ENCODE data around the gene KCNIP1. TPM values are rescaled to one million over a fixed set of nuclear protein-coding genes. Genes with fewer than 3 reads are reported as not detected.

The KCNIP1 gene
- total RNA-seq, 2 donors from 2014 or later = not detected

DNA sequence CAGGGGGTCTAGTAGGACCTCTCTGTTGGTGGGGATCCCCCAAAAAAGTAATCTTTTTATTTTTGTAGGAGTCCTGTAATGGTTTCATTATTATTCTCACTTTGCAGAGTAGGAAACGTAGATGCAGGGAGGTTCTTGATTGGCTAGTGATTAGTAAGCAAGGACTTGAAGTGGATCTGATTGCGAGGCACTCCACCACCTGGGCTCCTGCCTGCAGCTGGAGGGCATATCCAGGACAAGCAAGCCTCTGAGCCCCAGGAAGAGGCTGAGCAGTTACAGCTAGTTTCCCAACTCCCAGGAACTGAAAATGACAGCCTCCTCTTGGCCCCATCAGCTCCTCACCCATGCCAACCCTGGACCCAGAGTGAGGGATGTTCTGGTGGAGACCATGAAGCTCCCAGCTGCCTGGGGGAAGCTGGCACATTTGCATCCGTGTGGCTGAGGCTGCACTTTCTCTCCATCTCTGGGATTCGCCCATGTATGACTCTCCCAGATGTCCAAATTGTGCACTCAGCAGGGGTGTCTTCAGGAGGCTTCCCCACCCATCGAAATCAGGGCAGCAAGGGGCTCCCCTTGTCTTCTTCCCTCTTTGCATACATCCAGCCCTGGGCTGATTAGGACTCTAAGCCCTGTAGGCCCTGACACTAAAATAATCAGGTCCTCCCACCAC lies 10.2 kb downstream of the KCNIP1 start:
- H3K4me3 Mint-ChIP-seq = no peak overlapping the region
- TF ChIP-seq, protein P1, sequence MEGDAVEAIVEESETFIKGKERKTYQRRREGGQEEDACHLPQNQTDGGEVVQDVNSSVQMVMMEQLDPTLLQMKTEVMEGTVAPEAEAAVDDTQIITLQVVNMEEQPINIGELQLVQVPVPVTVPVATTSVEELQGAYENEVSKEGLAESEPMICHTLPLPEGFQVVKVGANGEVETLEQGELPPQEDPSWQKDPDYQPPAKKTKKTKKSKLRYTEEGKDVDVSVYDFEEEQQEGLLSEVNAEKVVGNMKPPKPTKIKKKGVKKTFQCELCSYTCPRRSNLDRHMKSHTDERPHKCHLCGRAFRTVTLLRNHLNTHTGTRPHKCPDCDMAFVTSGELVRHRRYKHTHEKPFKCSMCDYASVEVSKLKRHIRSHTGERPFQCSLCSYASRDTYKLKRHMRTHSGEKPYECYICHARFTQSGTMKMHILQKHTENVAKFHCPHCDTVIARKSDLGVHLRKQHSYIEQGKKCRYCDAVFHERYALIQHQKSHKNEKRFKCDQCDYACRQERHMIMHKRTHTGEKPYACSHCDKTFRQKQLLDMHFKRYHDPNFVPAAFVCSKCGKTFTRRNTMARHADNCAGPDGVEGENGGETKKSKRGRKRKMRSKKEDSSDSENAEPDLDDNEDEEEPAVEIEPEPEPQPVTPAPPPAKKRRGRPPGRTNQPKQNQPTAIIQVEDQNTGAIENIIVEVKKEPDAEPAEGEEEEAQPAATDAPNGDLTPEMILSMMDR (conservative IDR thresholded peaks at IDR 0.05) = no peak
- Histone ChIP-seq H3K4me3 (ENCODE audit: low read length) (no peak overlapping the region), H3K4me1 (ENCODE audit: control insufficient read depth, insufficient read depth, low read length) (no peaks in the 10 kb centered on the region), H3K9me3 (ENCODE audit: control insufficient read depth, low read length) (no peaks in the 10 kb centered on the region), H3K9ac (ENCODE audit: extremely low read depth, low read length, poor library complexity, severe bottlenecking) (no peak overlapping the region), H3K27me3 (ENCODE audit: control insufficient read depth, insufficient read depth, low read length, poor library complexity, severe bottlenecking) (peaks cover 17% of the 10 kb centered on the region), H3K36me3 (ENCODE audit: control insufficient read depth, insufficient read depth, low read length) (no peaks in the 10 kb centered on the region), H3K27ac (ENCODE audit: low read depth, low read length) (no peak overlapping the region)
- no peak overlapping the region for H3K27ac Mint-ChIP-seq
- no peak for DNase-seq
- no peaks in the 10 kb centered on the region for H3K4me1 Mint-ChIP-seq
- 86 to 98% methylated on average over 5 of the region's 5 CpGs for WGBS, 2 experiments (ENCODE audit: insufficient coverage in 1 of 2, insufficient read length in 1 of 2)
- no peaks in the 10 kb centered on the region for H3K36me3 Mint-ChIP-seq (ENCODE audit: low read depth)
- no peaks in the 10 kb centered on the region for H3K9me3 Mint-ChIP-seq
- H3K27me3 Mint-ChIP-seq (ENCODE audit: insufficient read depth) = peaks cover under 1% of the 10 kb centered on the region

DNA sequence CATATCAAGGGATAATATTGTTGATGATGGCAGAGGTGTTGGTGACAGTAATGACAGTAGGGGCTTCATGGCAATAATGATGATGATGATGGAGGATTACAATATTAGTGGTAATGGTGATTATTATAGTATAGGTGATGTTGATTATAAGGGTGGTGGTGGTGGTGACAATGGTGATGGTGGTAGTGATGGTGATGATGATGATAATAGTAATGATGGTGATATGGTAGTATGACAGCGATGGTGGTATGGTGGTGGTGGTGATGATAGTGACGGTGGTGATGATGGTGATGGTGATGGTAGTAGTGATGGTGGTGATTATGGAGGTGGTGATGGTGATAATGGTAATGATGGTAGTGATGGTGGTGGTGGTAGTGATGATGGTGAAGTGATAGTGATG lies 13.6 kb downstream of the KCNIP1 start:
- Histone ChIP-seq H3K9ac (ENCODE audit: extremely low read depth, low read length, poor library complexity, severe bottlenecking) (no peak overlapping the region), H3K4me3 (ENCODE audit: low read length) (no peak overlapping the region), H3K9me3 (ENCODE audit: control insufficient read depth, low read length) (no peaks in the 10 kb centered on the region), H3K4me1 (ENCODE audit: control insufficient read depth, insufficient read depth, low read length) (no peaks in the 10 kb centered on the region), H3K36me3 (ENCODE audit: control insufficient read depth, insufficient read depth, low read length) (no peaks in the 10 kb centered on the region), H3K27ac (ENCODE audit: low read depth, low read length) (no peak overlapping the region), H3K27me3 (ENCODE audit: control insufficient read depth, insufficient read depth, low read length, poor library complexity, severe bottlenecking) (peaks cover 24% of the 10 kb centered on the region)
- Mint-ChIP-seq H3K4me3 (no peak overlapping the region), H3K27ac (no peak overlapping the region), H3K9me3 (no peaks in the 10 kb centered on the region), H3K27me3 (ENCODE audit: insufficient read depth) (peaks cover 8% of the 10 kb centered on the region), H3K4me1 (no peaks in the 10 kb centered on the region), H3K36me3 (ENCODE audit: low read depth) (no peaks in the 10 kb centered on the region)
- no peak for DNase-seq
- WGBS, 2 experiments (ENCODE audit: insufficient coverage in 1 of 2, insufficient read length in 1 of 2) = 85 to 91% methylated on average over 2 of the region's 2 CpGs
- TF ChIP-seq, protein P1 (conservative IDR thresholded peaks at IDR 0.05) = no peak

DNA sequence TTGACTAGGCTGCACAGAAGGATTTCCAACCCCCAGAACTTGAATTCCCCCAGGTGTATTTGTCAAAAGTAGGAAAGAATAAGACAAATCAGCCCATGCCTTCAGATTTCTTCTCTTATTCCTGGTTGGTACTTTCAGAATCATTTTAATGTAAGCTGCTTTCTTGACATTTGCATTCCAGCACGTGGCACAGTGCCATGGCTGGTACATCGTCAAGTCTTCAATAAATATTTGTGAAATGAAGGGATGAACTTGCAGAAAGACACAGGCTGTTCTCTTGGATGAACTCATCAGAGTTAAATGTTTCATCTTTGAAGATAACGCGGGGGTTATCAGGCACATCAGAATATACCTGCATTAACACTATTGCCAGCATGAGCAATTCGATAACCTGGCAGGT lies 14.5 kb downstream of the KCNIP1 start:
- no peak overlapping the region for H3K4me3 Mint-ChIP-seq
- peaks cover 8% of the 10 kb centered on the region for H3K27me3 Mint-ChIP-seq (ENCODE audit: insufficient read depth)
- H3K36me3 Mint-ChIP-seq (ENCODE audit: low read depth) = no peaks in the 10 kb centered on the region
- H3K27me3 ChIP-seq (ENCODE audit: control insufficient read depth, insufficient read depth, low read length, poor library complexity, severe bottlenecking) = peaks cover 24% of the 10 kb centered on the region
- no peak for DNase-seq
- no peaks in the 10 kb centered on the region for H3K4me1 ChIP-seq (ENCODE audit: control insufficient read depth, insufficient read depth, low read length)
- no peak overlapping the region for H3K4me3 ChIP-seq (ENCODE audit: low read length)
- H3K27ac ChIP-seq (ENCODE audit: low read depth, low read length) = no peak overlapping the region
- H3K9me3 ChIP-seq (ENCODE audit: control insufficient read depth, low read length) = no peaks in the 10 kb centered on the region
- WGBS, 2 experiments (ENCODE audit: insufficient coverage in 1 of 2, insufficient read length in 1 of 2) = 89 to 93% methylated on average over 4 to 5 of the region's 5 CpGs
- H3K9me3 Mint-ChIP-seq = no peaks in the 10 kb centered on the region
- no peak overlapping the region for H3K9ac ChIP-seq (ENCODE audit: extremely low read depth, low read length, poor library complexity, severe bottlenecking)
- H3K27ac Mint-ChIP-seq = no peak overlapping the region
- no peaks in the 10 kb centered on the region for H3K36me3 ChIP-seq (ENCODE audit: control insufficient read depth, insufficient read depth, low read length)
- H3K4me1 Mint-ChIP-seq = peaks cover 4% of the 10 kb centered on the region
- TF ChIP-seq, protein P1 (conservative IDR thresholded peaks at IDR 0.05) = no peak
